Smooth muscle cell (in vitro differentiated cells): Measurements from ENCODE around the gene KCND2. TPM values are rescaled to one million over a fixed set of nuclear protein-coding genes. Genes with fewer than 3 reads are reported as not detected.

Source experiments
- DNase-seq: peaks from one replicate; lab custom pipeline; 2025; ENCODE audit not compliant: unreplicated experiment; lab: John Stamatoyannopoulos, UW
- H2AFZ ChIP-seq: fragments of 200-600 bp; sonication (generic); 2 replicates; pipeline ENCODE4 v1.6.0; 2016; ENCODE audit warnings: antibody characterized with exemption, low read depth, mild to moderate bottlenecking
- H3F3A ChIP-seq: fragments of 200-600 bp; sonication (generic); 2 replicates; pipeline ENCODE4 v1.6.0; 2017; ENCODE audit warnings: antibody characterized with exemption, low read depth
- H3K27ac ChIP-seq: fragments of 200-600 bp; sonication (generic); 2 replicates; pipeline ENCODE4 v1.5.1; 2016; ENCODE audit warnings: low read depth, mild to moderate bottlenecking
- H3K27me3 ChIP-seq: fragments of 200-600 bp; sonication (generic); 2 replicates; pipeline ENCODE4 v1.6.1; 2016; ENCODE audit warnings: low read depth, mild to moderate bottlenecking
- H3K36me3 ChIP-seq: fragments of 200-600 bp; sonication (generic); 2 replicates; pipeline ENCODE4 v1.5.1; 2016; ENCODE audit warnings: low read depth
- H3K4me1 ChIP-seq: fragments of 200-600 bp; sonication (generic); 2 replicates; pipeline ENCODE4 v1.5.1; 2016; ENCODE audit warnings: low read depth
- H3K4me2 ChIP-seq: fragments of 200-600 bp; sonication (generic); 2 replicates; pipeline ENCODE4 v1.6.0; 2016; ENCODE audit warnings: mild to moderate bottlenecking
- H3K4me3 ChIP-seq: fragments of 200-600 bp; sonication (generic); 2 replicates; pipeline ENCODE4 v1.5.1; 2016; ENCODE audit warnings: mild to moderate bottlenecking
- H3K79me2 ChIP-seq: fragments of 200-600 bp; sonication (generic); 2 replicates; pipeline ENCODE4 v1.6.0; 2016; ENCODE audit warnings: low read depth, mild to moderate bottlenecking
- H3K9ac ChIP-seq: fragments of 200-600 bp; sonication (generic); 2 replicates; pipeline ENCODE4 v1.6.0; 2016; ENCODE audit warnings: low read depth
- H3K9me3 ChIP-seq: fragments of 200-600 bp; sonication (generic); replicated peaks from 2 replicates; pipeline ENCODE4 v1.5.1; 2016; ENCODE audit warnings: low read depth
- H4K20me1 ChIP-seq: fragments of 200-600 bp; sonication (generic); 2 replicates; pipeline ENCODE4 v1.6.0; 2016; ENCODE audit warnings: low read depth
- CTCF ChIP-seq: fragments of 200-600 bp; sonication (generic); IDR thresholded peaks from 2 replicates; pipeline ENCODE4 v1.5.1; 2017; ENCODE audit warnings: borderline replicate concordance, mild to moderate bottlenecking, antibody characterized with exemption; ENCODE audit not compliant: insufficient read depth, poor library complexity, severe bottlenecking
- WGBS: methylation state at CpG from one replicate; pipeline ENCODE4 v1.1.7; 2016; ENCODE audit warnings: low lambda C conversion rate; 5-methylcytosine and 5-hydroxymethylcytosine counted together
- polyA plus RNA-seq: library from polyadenylated mRNA; unstranded; fragments of >200 nt; fragmentation: Nextera tagmentation; extraction: Ambion mirVana; gene quantifications from 2 replicates; pipeline ENCODE4 v1.2.1, GENCODE V29; 2016
- total RNA-seq: library from RNA; depleted of rRNA; stranded (reverse); fragments of >200 nt; gene quantifications from 2 replicates; pipeline ENCODE4 v1.2.3, GENCODE V29; 2014

Gene KCND2
- total and polyA plus RNA-seq, 2 experiments from 2014 or later = 1.6 to 2.9 TPM

- no peaks in the 10 kb centered on the region for H3F3A ChIP-seq
- no peak for DNase-seq
- TF ChIP-seq CTCF = no peak
- no peaks in the 10 kb centered on the region for H3K79me2 ChIP-seq
- no peaks in the 10 kb centered on the region for H4K20me1 ChIP-seq
- no peak overlapping the region for H3K9ac ChIP-seq
- no peak overlapping the region for H3K4me2 ChIP-seq
- no peak overlapping the region for H3K27ac ChIP-seq
- H3K4me3 ChIP-seq = no peak overlapping the region
- H3K4me1 ChIP-seq = no peaks in the 10 kb centered on the region
- no peaks in the 10 kb centered on the region for H3K36me3 ChIP-seq
- H3K9me3 ChIP-seq = no peaks in the 10 kb centered on the region
- no peaks in the 10 kb centered on the region for H3K27me3 ChIP-seq
- no peak overlapping the region for H2AFZ ChIP-seq
These were observed 16.5 kb upstream of the KCND2 start for GRCh38 chr7:120256344-120257070.

GRCh38 chr7:120259386-120259785, 13.6 kb upstream of the KCND2 start:
- no peak for DNase-seq
- H3K36me3 ChIP-seq = no peaks in the 10 kb centered on the region
- no peak for TF ChIP-seq CTCF
- no peak overlapping the region for H2AFZ ChIP-seq
- H3K27ac ChIP-seq = no peak overlapping the region
- no peak overlapping the region for H3K4me3 ChIP-seq
- H4K20me1 ChIP-seq = no peaks in the 10 kb centered on the region
- H3K4me2 ChIP-seq = no peak overlapping the region
- 84% methylated on average over 2 of the region's 2 CpGs for WGBS
- no peaks in the 10 kb centered on the region for H3F3A ChIP-seq
- no peaks in the 10 kb centered on the region for H3K79me2 ChIP-seq
- H3K4me1 ChIP-seq = no peaks in the 10 kb centered on the region
- H3K9me3 ChIP-seq = no peaks in the 10 kb centered on the region
- no peak overlapping the region for H3K9ac ChIP-seq
- H3K27me3 ChIP-seq = no peaks in the 10 kb centered on the region

- no peak overlapping the region for H3K4me3 ChIP-seq
- H3K79me2 ChIP-seq = no peaks in the 10 kb centered on the region
- no peak for DNase-seq
- H4K20me1 ChIP-seq = no peaks in the 10 kb centered on the region
- no peak for TF ChIP-seq CTCF
- no peaks in the 10 kb centered on the region for H3K27me3 ChIP-seq
- H2AFZ ChIP-seq = no peak overlapping the region
- 80% methylated on average over 1 of the region's 1 CpG for whole genome bisulfite sequencing
- no peak overlapping the region for H3K4me2 ChIP-seq
- no peak overlapping the region for H3K9ac ChIP-seq
- no peaks in the 10 kb centered on the region for H3K9me3 ChIP-seq
- H3K36me3 ChIP-seq = no peaks in the 10 kb centered on the region
- no peaks in the 10 kb centered on the region for H3F3A ChIP-seq
- no peak overlapping the region for H3K27ac ChIP-seq
- no peaks in the 10 kb centered on the region for H3K4me1 ChIP-seq
These were observed 12.9 kb upstream of the KCND2 start for GRCh38 chr7:120260111-120260510.

- Histone ChIP-seq H2AFZ (peak overlapping the region; percentile 93), H3K36me3 (no peaks in the 10 kb centered on the region), H3K9ac (no peak overlapping the region), H3K4me3 (peak overlapping the region; percentile 62), H4K20me1 (no peaks in the 10 kb centered on the region), H3K79me2 (no peaks in the 10 kb centered on the region), H3K4me1 (no peaks in the 10 kb centered on the region), H3K9me3 (no peaks in the 10 kb centered on the region), H3F3A (no peaks in the 10 kb centered on the region), H3K27me3 (peaks cover 6% of the 10 kb centered on the region), H3K27ac (no peak overlapping the region), H3K4me2 (peak overlapping the region; percentile 98)
- peak; percentile 75 for TF ChIP-seq CTCF
- WGBS = under 1% methylated on average over 17 of the region's 17 CpGs
- no peak for DNase-seq
These were observed 714 bp upstream of the KCND2 start for GRCh38 chr7:120272261-120272660.
